ENCODE data around the gene PURB.

The PURB gene

DNA sequence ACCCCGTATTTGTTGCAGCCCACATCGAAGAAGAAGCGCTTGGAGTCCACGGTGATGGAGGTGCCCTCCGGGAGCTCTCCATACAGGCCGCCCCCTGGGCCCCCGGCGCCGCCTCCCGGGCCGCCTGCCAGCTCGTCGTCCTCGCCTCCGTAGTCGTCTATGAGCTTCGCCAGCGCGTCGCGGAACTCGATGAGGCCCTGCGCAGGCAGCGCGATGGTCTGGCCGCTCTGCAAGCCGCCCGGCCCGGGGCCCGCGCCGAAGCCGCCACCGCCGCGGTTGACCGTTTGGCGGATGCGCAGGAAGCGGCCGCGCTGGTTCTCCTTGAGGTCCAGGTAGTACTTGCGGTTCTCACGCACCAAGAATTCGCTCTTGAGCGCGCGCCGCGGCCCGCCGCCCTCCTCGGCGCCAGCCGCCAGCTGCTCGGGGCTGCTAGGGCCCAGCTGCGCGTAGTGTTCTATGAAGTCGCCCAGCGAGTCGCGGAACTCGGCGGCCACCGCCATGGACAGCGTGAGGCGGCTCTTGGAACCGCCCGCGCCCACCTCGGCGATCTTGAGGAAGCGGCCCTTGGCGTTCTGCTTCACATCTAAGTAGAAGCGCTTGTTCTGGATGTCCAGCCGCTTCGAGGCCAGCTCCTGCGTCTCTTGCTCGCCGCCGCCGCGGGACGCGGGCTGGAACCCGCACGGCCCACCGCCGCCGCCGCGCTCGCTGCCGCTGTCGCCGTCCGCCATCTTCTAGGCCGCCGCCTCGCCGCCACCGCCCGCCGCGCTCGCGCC lies 523 bp downstream of the PURB start:
- Histone ChIP-seq H3K23ac (ENCODE audit: low read length in 2 of 2) (peak overlapping the region; percentile 67 to 96), H3K4me2 (ENCODE audit: low read length, poor library complexity, severe bottlenecking) (peak overlapping the region; percentile 66), H3K4me3 (ENCODE audit: insufficient read depth in 1 of 2, low read depth in 1 of 2, low read length in 2 of 2) (peak overlapping the region; percentile 83 to 87), H2BK12ac (ENCODE audit: low read length in 2 of 2) (peak overlapping the region; percentile 28 to 88), H2BK120ac (ENCODE audit: low read depth, low read length) (peak overlapping the region; percentile 82), H3K27ac (ENCODE audit: low read length, poor library complexity, severe bottlenecking) (peak overlapping the region; percentile 91), H4K8ac (ENCODE audit: low read length) (peak overlapping the region; percentile 97), H3K18ac (ENCODE audit: low read depth in 1 of 2, low read length in 2 of 2) (peak overlapping the region; percentile 98), H3K4ac (ENCODE audit: low read depth in 1 of 2, low read length in 2 of 2) (peak overlapping the region; percentile 97 to 98), H3K14ac (ENCODE audit: low read length in 2 of 2) (peak overlapping the region; percentile 96 to 99), H2BK5ac (ENCODE audit: low read depth, low read length, poor library complexity, severe bottlenecking) (peak overlapping the region; percentile 85), H3K36me3 (ENCODE audit: control insufficient read depth in 1 of 2, insufficient read depth in 2 of 2, low read depth in 1 of 2, low read length in 2 of 2) (peaks cover 0 to 32% of the 10 kb centered on the region in 2 experiments), H2AFZ (ENCODE audit: low read depth, low read length) (peak overlapping the region; percentile 89), H3K9ac (ENCODE audit: low read length) (peak overlapping the region; percentile 96), H4K91ac (ENCODE audit: low read length) (peak overlapping the region; percentile 97), H3K27me3 (ENCODE audit: control insufficient read depth in 1 of 2, insufficient read depth in 1 of 2, low read length in 2 of 2) (no peaks in the 10 kb centered on the region), H3K79me1 (replicated peaks; ENCODE audit: low read length, poor library complexity, severe bottlenecking) (peaks cover 6% of the 10 kb centered on the region), H2BK15ac (ENCODE audit: low read depth, poor library complexity, severe bottlenecking) (peak overlapping the region; percentile 95), H2AK5ac (ENCODE audit: low read length, severe bottlenecking) (no peak overlapping the region), H3K4me1 (ENCODE audit: control insufficient read depth, insufficient read depth, low read depth, low read length) (peaks cover 6% of the 10 kb centered on the region), H3K9me3 (ENCODE audit: control insufficient read depth, low read length) (no peaks in the 10 kb centered on the region)
- under 1% methylated on average over 82 of the region's 107 CpGs for WGBS
- peak; percentile 77 for DNase-seq

DNA sequence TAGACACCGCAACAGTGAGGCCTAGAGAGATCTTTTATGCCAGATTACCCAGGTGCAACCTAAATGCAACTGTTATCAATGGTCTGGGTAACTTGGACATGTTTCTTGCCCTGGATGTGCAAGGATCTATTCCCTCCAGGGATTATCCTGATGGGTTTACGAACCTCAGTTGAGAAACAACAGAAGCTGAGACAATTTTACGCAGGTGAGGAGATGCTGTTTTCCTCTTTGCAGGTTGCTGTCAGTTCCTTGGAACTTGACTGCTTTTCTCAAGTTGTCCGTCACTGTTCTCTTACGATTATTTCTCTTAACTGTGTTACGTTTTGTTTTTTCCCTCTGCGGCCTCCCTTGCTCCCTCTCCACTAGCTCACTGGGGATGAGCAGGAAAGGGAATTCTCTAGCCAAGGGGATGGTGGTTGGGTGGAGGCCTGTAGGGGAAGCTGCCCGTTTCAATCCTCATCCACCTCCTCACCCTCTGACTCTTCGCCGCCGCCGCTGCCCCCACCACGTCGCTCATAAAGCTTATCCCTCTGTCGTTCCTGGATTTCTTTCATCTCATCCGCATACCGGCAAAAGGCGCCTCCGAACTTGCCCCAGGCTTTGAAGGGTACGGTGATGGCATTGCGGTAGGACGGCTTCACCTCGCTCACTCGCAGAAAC lies 1.2 kb downstream of the PURB start:
- Histone ChIP-seq H2AFZ (ENCODE audit: low read depth, low read length) (no peak overlapping the region), H4K91ac (ENCODE audit: low read length) (no peak overlapping the region), H2BK12ac (ENCODE audit: low read length in 2 of 2) (no peak overlapping the region), H3K79me1 (replicated peaks; ENCODE audit: low read length, poor library complexity, severe bottlenecking) (peaks cover 5% of the 10 kb centered on the region), H2BK120ac (ENCODE audit: low read depth, low read length) (peak overlapping the region; percentile 82), H2BK15ac (ENCODE audit: low read depth, poor library complexity, severe bottlenecking) (no peak overlapping the region), H3K36me3 (ENCODE audit: control insufficient read depth in 1 of 2, insufficient read depth in 2 of 2, low read depth in 1 of 2, low read length in 2 of 2) (peaks cover 0 to 37% of the 10 kb centered on the region in 2 experiments), H2AK5ac (ENCODE audit: low read length, severe bottlenecking) (no peak overlapping the region), H3K4me1 (ENCODE audit: control insufficient read depth, insufficient read depth, low read depth, low read length) (peaks cover 6% of the 10 kb centered on the region), H2BK5ac (ENCODE audit: low read depth, low read length, poor library complexity, severe bottlenecking) (peak overlapping the region; percentile 25), H3K9me3 (ENCODE audit: control insufficient read depth, low read length) (no peaks in the 10 kb centered on the region), H3K14ac (ENCODE audit: low read length in 2 of 2) (peak overlapping the region in 1 of 2 experiments; percentile 18), H3K4me3 (ENCODE audit: insufficient read depth in 1 of 2, low read depth in 1 of 2, low read length in 2 of 2) (peak overlapping the region; percentile 83 to 87), H3K18ac (ENCODE audit: low read depth in 1 of 2, low read length in 2 of 2) (peak overlapping the region in 1 of 2 experiments; percentile 98), H3K4ac (ENCODE audit: low read depth in 1 of 2, low read length in 2 of 2) (peak overlapping the region; percentile 97 to 98), H3K4me2 (ENCODE audit: low read length, poor library complexity, severe bottlenecking) (peak overlapping the region; percentile 66), H3K27ac (ENCODE audit: low read length, poor library complexity, severe bottlenecking) (peak overlapping the region; percentile 68), H3K23ac (ENCODE audit: low read length in 2 of 2) (peak overlapping the region in 1 of 2 experiments; percentile 23), H4K8ac (ENCODE audit: low read length) (no peak overlapping the region), H3K9ac (ENCODE audit: low read length) (peak overlapping the region; percentile 96), H3K27me3 (ENCODE audit: control insufficient read depth in 1 of 2, insufficient read depth in 1 of 2, low read length in 2 of 2) (no peaks in the 10 kb centered on the region)
- DNase-seq = no peak
- WGBS = 23% methylated on average over 20 of the region's 24 CpGs

DNA sequence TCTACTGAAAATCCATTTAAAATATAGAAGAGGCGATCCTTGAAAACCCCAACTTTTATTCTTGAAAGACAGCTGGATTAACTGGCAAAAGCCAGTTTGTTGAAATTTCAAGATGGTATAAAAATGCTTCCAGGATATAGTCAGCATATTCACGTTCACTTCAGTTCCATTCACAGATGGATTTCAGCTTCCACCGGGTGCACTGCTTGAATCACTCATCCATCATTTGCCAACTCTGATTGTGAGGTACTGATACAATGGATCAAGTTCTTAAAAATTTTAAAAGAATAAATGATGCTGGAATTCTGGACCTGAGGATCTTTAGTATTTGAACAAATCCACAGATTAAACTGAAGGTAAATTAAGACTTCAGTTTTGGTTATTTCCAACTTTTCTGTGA lies 2.4 kb downstream of the PURB start:
- H4K8ac ChIP-seq (ENCODE audit: low read length) = no peak overlapping the region
- H3K79me1 ChIP-seq (replicated peaks; ENCODE audit: low read length, poor library complexity, severe bottlenecking) = peaks cover 5% of the 10 kb centered on the region
- H3K14ac ChIP-seq (ENCODE audit: low read length in 2 of 2) = no peak overlapping the region
- H2BK120ac ChIP-seq (ENCODE audit: low read depth, low read length) = no peak overlapping the region
- 25% methylated on average over 2 of the region's 3 CpGs for WGBS
- peaks cover 6% of the 10 kb centered on the region for H3K4me1 ChIP-seq (ENCODE audit: control insufficient read depth, insufficient read depth, low read depth, low read length)
- H2AK5ac ChIP-seq (ENCODE audit: low read length, severe bottlenecking) = no peak overlapping the region
- H3K36me3 ChIP-seq (ENCODE audit: control insufficient read depth in 1 of 2, insufficient read depth in 2 of 2, low read depth in 1 of 2, low read length in 2 of 2) = peaks cover 0 to 38% of the 10 kb centered on the region in 2 experiments
- peak overlapping the region in 1 of 2 experiments; percentile 87 for H3K4me3 ChIP-seq (ENCODE audit: insufficient read depth in 1 of 2, low read depth in 1 of 2, low read length in 2 of 2)
- no peak overlapping the region for H3K18ac ChIP-seq (ENCODE audit: low read depth in 1 of 2, low read length in 2 of 2)
- no peak overlapping the region for H2BK12ac ChIP-seq (ENCODE audit: low read length in 2 of 2)
- no peaks in the 10 kb centered on the region for H3K27me3 ChIP-seq (ENCODE audit: control insufficient read depth in 1 of 2, insufficient read depth in 1 of 2, low read length in 2 of 2)
- peak overlapping the region; percentile 96 for H3K9ac ChIP-seq (ENCODE audit: low read length)
- no peak overlapping the region for H2AFZ ChIP-seq (ENCODE audit: low read depth, low read length)
- H4K91ac ChIP-seq (ENCODE audit: low read length) = no peak overlapping the region
- no peak overlapping the region for H3K23ac ChIP-seq (ENCODE audit: low read length in 2 of 2)
- peak overlapping the region; percentile 61 for H3K4me2 ChIP-seq (ENCODE audit: low read length, poor library complexity, severe bottlenecking)
- H2BK15ac ChIP-seq (ENCODE audit: low read depth, poor library complexity, severe bottlenecking) = no peak overlapping the region
- no peak overlapping the region for H2BK5ac ChIP-seq (ENCODE audit: low read depth, low read length, poor library complexity, severe bottlenecking)
- no peak for DNase-seq
- no peak overlapping the region for H3K4ac ChIP-seq (ENCODE audit: low read depth in 1 of 2, low read length in 2 of 2)
- H3K9me3 ChIP-seq (ENCODE audit: control insufficient read depth, low read length) = no peaks in the 10 kb centered on the region
- H3K27ac ChIP-seq (ENCODE audit: low read length, poor library complexity, severe bottlenecking) = no peak overlapping the region

DNA sequence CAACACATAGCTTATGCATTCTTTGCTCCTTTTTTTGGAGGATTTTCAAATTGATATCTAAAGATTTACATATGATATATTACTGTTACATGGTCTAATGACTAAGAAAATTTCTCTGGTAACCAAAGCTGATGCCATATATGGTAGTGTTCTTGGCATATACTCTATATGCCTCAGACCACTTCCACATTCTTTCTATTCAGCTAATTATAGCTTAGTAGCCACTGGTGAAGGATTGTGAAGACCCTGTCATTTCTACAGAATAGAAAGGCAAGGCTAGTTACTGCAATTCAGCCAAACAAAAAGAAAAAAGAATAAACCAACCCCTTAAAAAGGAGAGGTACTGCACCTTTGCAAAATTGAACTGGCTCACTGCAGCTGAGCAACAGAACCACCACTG lies 3.7 kb downstream of the PURB start:
- Histone ChIP-seq H3K4me2 (ENCODE audit: low read length, poor library complexity, severe bottlenecking) (peak overlapping the region; percentile 77), H3K4ac (ENCODE audit: low read depth in 1 of 2, low read length in 2 of 2) (no peak overlapping the region), H3K18ac (ENCODE audit: low read depth in 1 of 2, low read length in 2 of 2) (no peak overlapping the region), H3K4me1 (ENCODE audit: control insufficient read depth, insufficient read depth, low read depth, low read length) (peaks cover 6% of the 10 kb centered on the region), H3K4me3 (ENCODE audit: insufficient read depth in 1 of 2, low read depth in 1 of 2, low read length in 2 of 2) (peak overlapping the region in 1 of 2 experiments; percentile 87), H4K8ac (ENCODE audit: low read length) (no peak overlapping the region), H2BK12ac (ENCODE audit: low read length in 2 of 2) (no peak overlapping the region), H2BK120ac (ENCODE audit: low read depth, low read length) (no peak overlapping the region), H2BK15ac (ENCODE audit: low read depth, poor library complexity, severe bottlenecking) (no peak overlapping the region), H3K79me1 (replicated peaks; ENCODE audit: low read length, poor library complexity, severe bottlenecking) (peaks cover 5% of the 10 kb centered on the region), H3K9me3 (ENCODE audit: control insufficient read depth, low read length) (no peaks in the 10 kb centered on the region), H2AFZ (ENCODE audit: low read depth, low read length) (no peak overlapping the region), H4K91ac (ENCODE audit: low read length) (no peak overlapping the region), H3K27me3 (ENCODE audit: control insufficient read depth in 1 of 2, insufficient read depth in 1 of 2, low read length in 2 of 2) (no peaks in the 10 kb centered on the region), H3K23ac (ENCODE audit: low read length in 2 of 2) (no peak overlapping the region), H3K27ac (ENCODE audit: low read length, poor library complexity, severe bottlenecking) (peak overlapping the region; percentile 74), H2AK5ac (ENCODE audit: low read length, severe bottlenecking) (no peak overlapping the region), H3K9ac (ENCODE audit: low read length) (peak overlapping the region; percentile 96), H3K36me3 (ENCODE audit: control insufficient read depth in 1 of 2, insufficient read depth in 2 of 2, low read depth in 1 of 2, low read length in 2 of 2) (peaks cover 0 to 41% of the 10 kb centered on the region in 2 experiments), H2BK5ac (ENCODE audit: low read depth, low read length, poor library complexity, severe bottlenecking) (no peak overlapping the region), H3K14ac (ENCODE audit: low read length in 2 of 2) (no peak overlapping the region)
- DNase-seq = peak; percentile 82

Measured in mesenchymal stem cell (in vitro differentiated cells and primary cell).